HG02610 (cell line): ENCODE data around the gene AQP9.

Source experiments
- ATAC-seq: cut with Tn5 transposase; IDR thresholded peaks from one replicate; pipeline ENCODE4 v1.9.1; 2021; ENCODE audit warnings: mild to moderate bottlenecking, moderate library complexity; ENCODE audit not compliant: unreplicated experiment

Gene AQP9

DNA sequence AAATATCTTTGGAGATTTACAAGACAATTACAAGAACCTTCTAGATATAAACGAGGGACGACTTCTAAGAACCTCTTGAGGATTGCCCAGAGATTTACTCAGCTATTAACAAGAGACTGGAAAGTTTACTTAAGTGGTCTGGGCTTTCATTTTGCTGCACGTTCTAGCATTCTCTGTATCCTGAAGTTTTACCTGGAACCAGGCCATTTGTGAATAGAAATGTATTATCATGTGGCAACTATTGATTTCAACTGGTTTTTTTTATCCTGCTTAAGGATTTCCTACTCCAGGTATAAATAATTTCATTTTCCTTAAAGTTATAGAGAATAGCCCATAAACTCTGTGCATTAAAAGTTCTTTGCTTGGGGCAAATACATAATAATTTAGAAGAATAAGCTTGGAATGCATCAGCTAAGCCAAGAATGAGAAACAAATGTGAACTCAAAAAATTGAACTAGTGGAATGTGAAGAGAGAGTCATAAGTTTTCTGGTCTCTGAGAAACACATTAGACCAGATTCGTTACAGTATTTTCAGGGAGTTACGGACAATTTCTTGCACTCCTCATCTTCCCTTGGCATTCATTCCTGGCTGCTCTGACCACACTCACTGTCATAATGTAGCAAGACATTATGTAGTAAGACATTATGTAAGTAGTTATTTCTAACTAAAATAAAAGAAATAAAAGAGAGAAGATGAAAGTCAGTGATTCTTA is 1.3 kb downstream of the AQP9 start:
- no peak for ATAC-seq

- no peak for ATAC-seq
Measured at GRCh38 chr15:58139989-58140522, 1.9 kb downstream of the AQP9 start.

GRCh38 chr15:58141894-58142293 is 3.7 kb downstream of the AQP9 start:
- no peak for ATAC-seq

GRCh38 chr15:58142827-58143461 is 4.8 kb downstream of the AQP9 start:
- ATAC-seq = no peak

- no peak for ATAC-seq
Measured at GRCh38 chr15:58145606-58146005, 7.4 kb downstream of the AQP9 start.

DNA sequence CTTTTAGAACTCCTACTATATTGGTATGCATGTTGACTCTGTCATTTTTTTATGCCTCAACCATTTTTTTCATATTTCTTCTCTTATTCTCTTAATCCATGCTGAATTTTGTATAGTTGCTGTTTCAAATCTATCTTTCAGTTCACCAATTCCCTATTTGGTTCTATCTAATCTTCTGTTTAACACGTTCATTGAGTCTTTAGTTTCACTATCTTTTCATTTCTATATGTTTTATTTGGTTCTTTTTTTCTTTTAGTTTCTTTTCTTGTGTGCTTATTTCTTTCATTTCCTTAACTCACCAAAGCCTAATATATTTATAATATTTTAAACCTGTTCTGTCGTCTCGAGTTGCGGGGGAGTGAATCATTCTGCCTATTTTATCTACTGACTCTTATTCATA is 8.0 kb downstream of the AQP9 start:
- no peak for ATAC-seq

DNA sequence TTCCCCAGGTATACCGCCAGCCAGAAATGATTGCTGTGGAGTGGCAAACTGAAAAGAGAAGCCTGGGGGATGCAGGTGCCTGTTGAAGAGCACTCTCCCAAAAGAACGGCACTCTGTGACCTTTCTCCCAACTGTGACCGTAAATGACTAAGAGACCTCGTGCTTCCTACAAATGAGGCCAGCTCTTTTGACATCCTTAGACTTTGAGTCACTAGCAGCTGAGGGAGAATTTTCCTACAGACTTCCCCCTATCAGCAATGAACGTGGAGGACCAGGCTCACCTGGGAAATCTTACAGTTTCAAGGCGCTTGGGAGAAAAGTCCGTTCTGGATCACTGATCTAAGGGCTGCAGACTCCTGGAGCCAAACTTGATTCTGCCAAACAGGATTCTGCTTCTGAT is 8.6 kb downstream of the AQP9 start:
- no peak for ATAC-seq

DNA sequence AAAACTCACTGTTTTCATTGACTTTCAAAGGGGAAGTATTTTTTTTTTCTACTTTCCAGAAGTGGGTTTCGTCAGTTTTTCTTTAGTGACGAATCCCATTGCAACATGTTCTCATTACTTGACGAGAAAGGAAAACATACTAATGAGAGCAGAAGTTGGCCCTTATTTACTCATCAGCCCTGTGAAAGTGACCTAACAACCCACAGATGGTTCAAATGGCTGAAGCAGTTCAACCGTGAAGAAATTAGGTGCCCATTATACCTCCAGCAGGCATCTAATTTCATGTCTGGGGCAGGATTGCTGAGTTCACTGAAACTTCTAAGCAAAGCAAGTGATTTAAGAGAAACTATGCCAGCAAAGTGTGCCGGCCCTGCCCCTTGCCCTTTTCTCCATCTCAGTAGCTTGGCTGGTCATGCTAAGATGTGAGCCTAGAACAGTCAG is 9.0 kb downstream of the AQP9 start:
- no peak for ATAC-seq

GRCh38 chr15:58148120-58148519 is 9.9 kb downstream of the AQP9 start:
- ATAC-seq = no peak

DNA sequence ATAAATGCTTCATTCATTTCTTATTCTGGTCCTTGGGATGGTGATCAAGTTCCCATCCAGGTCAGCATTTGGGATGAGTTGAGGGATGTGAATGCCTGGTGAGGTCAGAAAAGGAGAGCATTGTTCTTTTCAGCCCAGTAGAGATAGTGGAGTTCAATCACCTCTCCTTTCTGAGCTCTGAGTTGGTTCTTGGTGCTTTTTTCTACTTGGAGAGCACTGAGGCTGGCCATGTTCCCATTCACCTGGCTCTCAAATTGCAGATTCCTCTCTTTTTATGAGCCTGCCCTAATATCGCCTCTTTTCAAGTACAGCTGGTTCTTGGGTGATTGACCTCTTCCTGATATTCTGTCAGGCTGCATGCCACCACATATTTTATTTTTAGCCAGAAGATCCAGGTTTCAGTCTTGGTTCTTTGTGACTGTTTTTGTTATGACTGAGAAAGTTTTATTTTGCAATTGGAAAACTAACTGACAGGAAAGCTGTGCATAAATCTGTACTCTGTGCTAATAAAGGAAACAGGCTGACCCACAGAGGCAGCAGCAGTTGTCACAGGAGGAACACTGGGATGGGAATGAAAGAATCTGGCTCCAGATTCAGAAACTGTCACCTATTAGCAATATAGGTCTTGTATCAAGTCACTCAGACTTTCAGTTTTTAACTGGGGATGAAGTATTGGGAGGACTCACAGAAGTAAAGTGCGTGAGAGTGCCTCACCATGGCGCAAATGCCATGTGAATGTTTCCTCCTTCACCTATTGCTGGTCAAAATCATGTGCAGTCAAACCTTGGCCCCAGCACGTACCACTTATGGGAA is 10.7 kb downstream of the AQP9 start:
- no peak for ATAC-seq

GRCh38 chr15:58154769-58155168 is 16.6 kb downstream of the AQP9 start:
- no peak for ATAC-seq

- ATAC-seq = no peak
Measured at GRCh38 chr15:58159827-58160386, 21.7 kb downstream of the AQP9 start.

DNA sequence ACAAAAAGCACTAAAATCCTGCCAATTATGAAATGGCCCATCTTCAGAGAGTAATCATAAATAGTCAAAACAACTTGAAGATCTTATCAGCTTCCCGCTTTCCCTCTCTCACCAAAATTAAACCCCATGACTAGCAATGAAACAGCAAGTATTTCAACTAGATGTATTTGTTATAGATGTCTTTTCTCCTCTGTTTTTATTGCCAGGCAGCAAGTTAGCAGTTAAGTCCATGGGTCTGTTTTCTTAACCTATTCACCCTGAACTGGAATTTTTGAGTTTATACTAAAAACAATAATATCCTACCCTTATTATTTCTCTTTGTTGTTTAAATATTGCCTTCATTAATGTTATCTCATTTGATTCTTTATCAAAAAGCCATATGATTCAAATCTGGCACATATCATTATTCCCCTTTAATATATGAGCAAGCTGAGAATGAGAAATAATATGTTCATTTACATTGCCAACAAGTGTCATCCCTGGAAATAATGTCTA is 23.3 kb downstream of the AQP9 start:
- no peak for ATAC-seq

- no peak for ATAC-seq
Measured at GRCh38 chr15:58163985-58164384, 25.8 kb downstream of the AQP9 start.

DNA sequence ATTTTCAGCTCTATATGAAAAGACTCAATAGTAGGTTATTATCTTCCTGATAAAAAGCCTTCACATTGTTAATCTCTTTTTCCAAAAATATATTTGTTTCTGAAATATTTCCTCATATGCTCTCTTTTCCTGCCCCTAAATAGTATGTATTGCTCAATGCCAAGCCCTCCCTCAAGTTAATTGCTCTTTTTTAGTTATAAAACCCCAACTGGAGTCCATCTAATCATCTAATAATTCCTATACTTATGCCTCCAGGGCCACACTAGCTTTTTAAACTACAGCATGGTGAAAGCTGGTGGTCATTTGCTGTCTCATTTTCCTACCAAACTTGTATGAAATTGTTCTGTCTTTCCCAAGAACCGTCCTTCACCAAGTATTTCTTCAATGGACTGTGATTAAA is 26.7 kb downstream of the AQP9 start:
- no peak for ATAC-seq

GRCh38 chr15:58165661-58166060 is 27.5 kb downstream of the AQP9 start:
- no peak for ATAC-seq

GRCh38 chr15:58167095-58167691 is 29.0 kb downstream of the AQP9 start:
- ATAC-seq = no peak

DNA sequence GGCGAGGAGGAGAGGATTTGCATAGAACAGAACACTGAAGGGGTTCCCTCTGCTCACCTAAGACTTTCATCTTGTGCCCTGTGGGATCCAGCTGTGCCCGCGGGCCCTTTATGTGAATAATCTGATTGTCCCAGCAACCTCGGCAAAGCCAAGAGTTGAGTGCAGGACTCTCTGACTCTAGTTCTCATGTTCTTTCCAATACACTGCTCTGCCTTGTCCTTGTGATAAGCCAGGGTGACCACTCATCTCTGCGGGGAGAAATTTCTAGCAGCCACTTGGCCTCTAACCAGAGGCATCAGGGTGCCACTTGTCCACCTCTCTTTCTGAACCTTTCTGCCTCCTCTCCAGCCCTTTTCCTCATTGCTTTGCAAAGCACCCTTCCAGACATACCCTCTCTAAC is 31.8 kb downstream of the AQP9 start:
- no peak for ATAC-seq

DNA sequence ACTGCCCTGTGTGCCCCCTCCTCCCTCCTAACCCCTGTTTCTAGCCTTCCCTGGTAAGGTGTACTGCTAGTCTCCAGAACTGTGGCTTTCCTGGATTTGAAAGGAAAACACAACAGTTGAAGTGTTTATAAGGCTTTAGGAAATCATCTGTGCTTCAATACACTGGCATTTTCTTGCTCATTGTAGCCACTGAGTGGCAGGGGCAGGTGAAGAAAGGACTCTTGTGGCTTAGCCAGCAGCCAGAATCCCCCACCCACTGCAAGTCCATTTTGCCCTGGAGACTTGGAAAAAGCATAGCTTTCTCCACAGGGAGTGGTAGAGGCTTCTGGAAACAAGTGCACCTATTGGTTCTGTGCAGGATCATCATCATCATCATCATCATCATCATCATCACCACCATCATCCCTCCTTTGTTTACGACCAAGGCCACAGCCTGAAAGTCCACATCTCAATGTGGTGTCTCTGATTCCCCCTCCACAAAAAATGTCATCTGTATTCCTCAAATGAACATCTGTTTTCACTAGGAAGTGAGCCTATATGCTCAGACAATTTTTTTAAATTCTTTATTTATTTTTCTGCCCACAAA is 33.4 kb downstream of the AQP9 start:
- no peak for ATAC-seq

DNA sequence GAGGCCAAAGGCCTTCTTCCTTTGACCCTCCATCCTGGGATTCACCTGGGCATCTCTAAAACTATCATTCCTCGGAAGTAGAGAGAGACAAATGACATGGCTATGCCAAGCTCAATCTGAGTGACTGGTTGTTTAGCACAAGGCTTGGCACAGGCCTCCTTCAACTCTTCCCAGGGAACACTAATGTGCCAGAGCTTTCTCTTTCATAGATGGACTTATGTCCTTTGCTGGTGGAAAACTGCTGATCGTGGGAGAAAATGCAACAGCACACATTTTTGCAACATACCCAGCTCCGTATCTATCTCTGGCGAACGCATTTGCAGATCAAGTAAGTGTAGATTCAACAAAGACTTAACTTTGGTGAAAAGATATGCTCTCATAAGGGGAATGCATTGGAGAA is 36.5 kb downstream of the AQP9 start:
- no peak for ATAC-seq
